ENCODE results near the gene MORN5.

The MORN5 gene

GRCh38 chr9:122125158-122125508 lies 34.6 kb upstream of the MORN5 start:
- peak; percentile 86 for DNase-seq

- DNase-seq = no peak
These were observed 34.0 kb upstream of the MORN5 start for GRCh38 chr9:122125509-122126330.

DNA sequence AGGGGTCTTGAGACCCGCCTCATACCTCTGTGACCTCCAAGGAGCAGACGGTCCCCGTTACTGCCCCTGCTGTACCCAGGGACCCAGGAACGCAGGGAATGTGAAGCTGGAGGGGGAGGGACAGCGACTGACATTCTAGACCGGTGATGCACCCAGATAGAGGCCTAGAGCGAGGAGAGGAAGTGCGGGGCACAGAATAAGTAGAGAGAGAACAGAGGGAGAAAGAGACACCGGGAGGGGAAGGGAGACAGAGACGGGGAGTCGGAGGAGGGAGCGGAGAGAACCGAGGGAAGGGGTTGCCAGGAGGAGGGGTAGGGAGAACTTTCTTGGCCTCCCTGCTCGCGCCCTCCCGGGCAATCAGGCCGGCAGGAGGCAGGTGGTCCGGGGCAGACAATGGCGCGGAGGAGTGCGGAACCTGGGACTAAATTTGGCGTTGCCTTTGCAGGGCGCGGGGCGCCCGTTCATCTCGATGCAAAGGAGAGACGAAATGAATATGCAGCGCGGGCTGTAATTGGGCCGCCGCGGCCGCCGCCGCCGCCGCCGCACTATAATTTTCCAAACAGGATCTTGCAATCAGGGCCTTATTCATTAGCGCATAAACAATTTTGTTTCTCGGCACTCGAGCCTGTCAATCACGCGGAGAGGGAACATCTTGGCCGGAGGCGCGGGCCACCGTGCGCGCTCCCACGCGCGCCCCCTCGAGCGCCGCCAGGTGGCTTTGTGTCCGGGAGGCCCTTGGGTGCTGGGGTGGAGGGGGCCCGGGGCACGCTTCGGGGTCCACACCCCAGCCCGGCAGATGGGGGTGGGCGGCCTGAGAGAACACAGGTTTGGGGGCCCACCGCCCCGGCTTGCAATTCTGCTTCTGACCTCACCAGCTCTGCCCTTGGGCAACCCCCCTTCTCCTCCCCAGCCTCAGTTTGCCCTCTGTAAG lies 33.1 kb upstream of the MORN5 start:
- no peak for DNase-seq

- no peak for DNase-seq
These were observed 32.3 kb upstream of the MORN5 start for GRCh38 chr9:122127396-122127798.

- no peak for DNase-seq
These were observed 31.4 kb upstream of the MORN5 start for GRCh38 chr9:122128007-122128968.

- DNase-seq = no peak
These were observed 30.8 kb upstream of the MORN5 start for GRCh38 chr9:122128969-122129343.

DNA sequence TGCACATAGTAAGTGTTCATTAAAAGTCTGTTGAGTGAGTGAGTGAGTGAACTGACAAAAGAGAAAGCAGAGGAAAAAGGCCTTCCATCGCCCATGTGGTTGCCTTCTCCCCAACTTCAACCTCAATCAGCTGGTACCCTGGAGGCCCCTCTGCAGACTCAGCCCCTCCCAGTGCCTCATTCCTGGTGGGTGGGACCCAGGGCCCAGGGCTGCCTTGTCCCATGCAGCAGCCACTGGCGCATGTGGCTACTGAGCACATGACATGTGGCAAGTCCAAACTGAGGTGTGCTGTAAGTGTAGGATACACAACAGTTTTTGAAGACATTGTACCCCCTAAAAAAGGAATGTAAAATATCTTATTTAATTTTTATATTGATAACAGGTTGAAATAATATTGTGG lies 29.7 kb upstream of the MORN5 start:
- DNase-seq = no peak

- no peak for DNase-seq
These were observed 28.9 kb upstream of the MORN5 start for GRCh38 chr9:122130837-122131236.

DNA sequence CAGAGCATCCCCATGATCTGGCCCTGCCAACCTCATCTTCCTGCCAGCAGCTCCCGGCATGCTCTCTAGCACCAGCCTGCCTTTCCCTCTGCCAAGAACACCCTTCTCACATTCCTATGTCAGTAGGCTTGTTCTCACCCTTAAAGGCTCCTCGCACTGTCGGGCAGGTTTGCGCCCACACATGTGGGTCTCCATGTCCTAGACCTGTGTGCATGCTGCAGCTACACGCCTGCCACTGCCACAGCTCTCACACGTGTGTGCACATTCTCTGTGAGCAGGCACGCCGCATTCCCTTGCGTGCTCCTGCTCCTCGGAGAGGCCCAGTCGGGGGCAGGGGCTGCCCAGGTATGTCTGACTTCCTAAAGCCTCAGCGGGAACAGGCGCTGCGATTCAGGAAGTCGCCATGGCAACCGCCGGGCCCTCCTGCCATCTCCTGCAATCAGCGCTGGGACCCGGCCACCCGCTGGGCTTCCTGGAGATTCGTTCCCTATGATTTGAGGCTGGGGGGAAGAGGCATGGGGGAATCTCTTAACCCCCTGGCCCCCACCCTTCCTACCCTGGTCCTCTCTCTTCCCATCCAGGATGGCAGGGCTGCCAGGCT lies 28.2 kb upstream of the MORN5 start:
- no peak for DNase-seq

GRCh38 chr9:122132539-122132938 lies 27.2 kb upstream of the MORN5 start:
- DNase-seq = no peak

DNA sequence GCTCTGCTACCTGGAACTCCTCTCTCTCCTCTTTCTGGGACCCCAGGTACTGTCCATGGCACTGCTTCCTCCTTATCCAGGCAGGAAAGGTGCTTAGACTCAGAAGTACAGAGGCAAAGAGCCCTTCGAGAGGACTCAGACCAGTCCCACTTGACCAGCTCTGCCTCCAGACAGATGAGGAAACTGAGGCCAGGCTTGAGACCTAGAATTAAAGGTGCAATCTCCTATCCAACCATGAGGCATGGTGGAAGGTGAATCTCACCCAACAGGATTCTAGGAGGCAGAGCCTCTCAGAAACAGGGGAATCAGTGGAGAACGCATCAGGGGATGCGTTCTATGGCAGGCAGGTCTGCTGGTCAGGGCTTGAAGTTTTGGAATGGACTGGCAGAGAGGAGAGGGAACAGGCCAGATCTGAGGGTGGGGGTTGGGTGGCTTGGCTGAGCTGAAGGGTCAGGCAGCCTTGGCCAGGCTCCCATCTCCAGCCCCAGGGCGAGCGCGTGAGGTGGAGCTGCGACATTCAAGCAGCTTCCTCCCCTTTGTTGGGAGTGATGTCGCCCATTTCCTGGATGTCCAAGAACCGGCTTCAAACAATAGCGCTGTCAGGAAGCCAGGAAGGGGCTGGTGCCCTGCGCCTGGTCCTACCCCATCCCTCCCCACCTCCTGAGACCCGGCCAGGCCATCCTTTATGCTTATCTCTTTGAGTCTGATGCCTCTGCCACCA lies 26.3 kb upstream of the MORN5 start:
- no peak for DNase-seq

DNA sequence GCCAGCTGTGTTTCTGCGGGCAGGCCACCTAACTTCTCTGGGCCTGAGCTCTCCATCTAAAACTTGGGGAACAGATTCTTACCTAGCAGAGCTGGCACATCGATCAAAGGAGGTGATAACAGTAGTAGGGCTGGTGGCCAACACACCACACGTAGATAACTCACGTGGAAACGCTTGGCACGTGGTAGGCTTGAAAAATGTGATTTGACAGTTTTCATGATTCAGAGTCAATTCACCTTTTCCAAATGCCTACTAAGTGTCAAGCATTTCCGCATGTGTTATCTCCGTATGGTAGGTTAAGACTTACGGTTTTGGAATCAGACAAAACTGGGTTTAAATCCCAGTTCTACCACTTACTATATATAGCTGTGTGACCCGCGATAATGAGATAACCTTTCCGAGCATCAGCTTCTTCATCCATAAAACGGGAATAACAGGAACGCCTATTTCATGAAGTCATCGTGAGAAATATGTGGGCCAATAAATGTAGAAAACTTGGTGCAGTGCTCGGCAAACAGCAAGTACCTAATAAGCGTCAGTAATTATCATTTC lies 25.6 kb upstream of the MORN5 start:
- no peak for DNase-seq

GRCh38 chr9:122134822-122135528 lies 24.7 kb upstream of the MORN5 start:
- no peak for DNase-seq

GRCh38 chr9:122135529-122135859 lies 24.2 kb upstream of the MORN5 start:
- no peak for DNase-seq

GRCh38 chr9:122138560-122139268 lies 21.0 kb upstream of the MORN5 start:
- DNase-seq = no peak

DNA sequence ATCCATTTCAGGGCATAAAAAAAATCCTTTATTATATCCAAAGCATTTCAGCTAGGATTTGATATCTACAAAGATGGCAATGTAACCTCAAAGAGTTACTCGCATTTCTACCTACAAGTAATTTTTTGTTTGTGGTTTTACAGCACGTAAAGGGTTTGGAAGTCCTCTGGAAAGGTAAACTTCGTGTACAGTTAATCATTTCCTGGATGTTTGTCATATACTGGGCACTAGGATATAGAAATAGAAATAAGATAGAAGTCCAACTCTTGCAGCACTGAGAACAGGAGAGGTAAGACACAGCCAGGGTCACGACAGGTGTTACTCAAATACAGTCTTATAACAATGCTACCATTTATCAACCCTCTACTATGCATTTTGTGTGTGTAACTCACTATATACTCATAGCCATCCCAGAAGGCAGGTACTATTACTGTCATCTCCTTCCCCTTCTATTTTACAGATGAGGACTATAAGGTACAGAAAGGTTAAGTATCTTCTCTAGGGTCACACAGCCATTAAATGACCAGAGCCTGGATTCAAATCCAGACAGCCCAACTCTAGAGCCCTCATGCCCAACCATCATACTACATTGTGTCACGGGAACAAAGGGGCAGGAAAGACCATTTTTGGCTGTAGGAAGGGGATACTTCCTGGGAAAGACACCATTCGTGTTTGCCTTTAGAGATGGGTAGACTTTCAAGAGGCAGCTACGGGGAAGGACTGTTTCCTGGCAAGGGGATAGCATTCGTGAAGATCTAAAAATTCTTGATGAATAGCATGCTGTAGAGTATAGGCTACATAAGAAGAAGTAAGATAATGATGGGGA lies 19.1 kb upstream of the MORN5 start:
- no peak for DNase-seq

GRCh38 chr9:122141671-122142070 lies 18.0 kb upstream of the MORN5 start:
- DNase-seq = no peak

DNA sequence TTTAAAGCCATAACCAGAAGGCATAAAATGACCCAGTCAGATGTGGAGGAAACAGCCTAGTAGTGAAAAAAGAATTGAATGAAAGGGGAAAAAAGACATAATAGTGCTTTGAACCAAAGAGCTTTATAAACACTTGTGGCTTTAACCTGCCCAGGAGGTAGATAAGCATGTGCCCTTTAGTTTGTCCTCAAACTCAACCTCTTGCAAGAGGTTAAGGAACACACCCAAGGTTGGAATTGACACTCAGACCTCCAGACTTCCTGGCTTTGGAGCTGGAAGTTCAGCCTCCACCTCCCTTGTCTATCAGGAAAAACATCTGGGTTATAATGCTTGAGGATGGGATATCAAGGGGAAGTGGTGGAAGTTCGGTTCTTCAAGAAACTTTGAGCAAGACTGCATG lies 16.4 kb upstream of the MORN5 start:
- no peak for DNase-seq

DNA sequence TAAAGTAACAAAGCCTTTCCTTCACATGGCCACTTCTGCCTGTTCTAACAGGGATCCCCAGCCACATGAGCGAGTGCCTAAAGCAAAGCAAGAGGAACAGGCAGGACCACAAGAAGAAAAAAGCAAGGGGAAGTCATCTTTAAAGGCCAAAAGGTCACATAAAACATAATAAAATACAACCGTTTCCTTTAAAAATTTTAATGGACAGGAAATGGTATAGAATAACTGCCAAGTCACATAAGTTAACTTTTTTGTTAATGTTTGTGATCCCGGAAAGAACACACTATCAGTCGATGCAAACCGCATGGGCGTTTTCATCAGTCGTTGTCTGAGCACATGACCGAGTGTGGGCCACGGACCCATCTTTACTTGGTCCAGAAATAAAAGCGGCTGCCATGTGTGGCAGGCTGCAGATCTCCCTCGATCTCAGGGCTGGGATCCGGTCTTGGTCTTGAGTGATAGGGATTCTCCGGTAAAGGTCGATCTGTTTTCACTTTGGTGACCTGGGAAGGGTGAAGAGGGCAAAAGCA lies 15.8 kb upstream of the MORN5 start:
- DNase-seq = no peak
